GM12891 (cell line): ENCODE results near the gene KCNRG.

Experiments used
- PAX5 ChIP-seq: IDR thresholded peaks from 2 replicates; pipeline ENCODE4 v1.6.1; 2011; ENCODE audit warnings: low read length, moderate library complexity, mild to moderate bottlenecking; ENCODE audit not compliant: insufficient read depth, severe bottlenecking
- POLR2A ChIP-seq: IDR thresholded peaks from 2 replicates; pipeline ENCODE4 v1.6.1; 2011; ENCODE audit warnings: low read depth, low read length, control low read depth
- POLR2AphosphoS5 ChIP-seq: IDR thresholded peaks from 2 replicates; pipeline ENCODE4 v1.6.1; 2011; ENCODE audit warnings: low read depth, low read length, control low read depth
- POU2F2 ChIP-seq: IDR thresholded peaks from 2 replicates; pipeline ENCODE4 v1.6.1; 2011; ENCODE audit warnings: low read depth, mild to moderate bottlenecking, control low read depth, low read length, moderate library complexity
- SPI1 ChIP-seq: IDR thresholded peaks from 2 replicates; pipeline ENCODE4 v1.6.1; 2011; ENCODE audit warnings: low read depth, low read length, control low read depth
- TAF1 ChIP-seq: IDR thresholded peaks from 2 replicates; pipeline ENCODE4 v1.6.1; 2011; ENCODE audit warnings: low read depth, low read length, control low read depth

DNA sequence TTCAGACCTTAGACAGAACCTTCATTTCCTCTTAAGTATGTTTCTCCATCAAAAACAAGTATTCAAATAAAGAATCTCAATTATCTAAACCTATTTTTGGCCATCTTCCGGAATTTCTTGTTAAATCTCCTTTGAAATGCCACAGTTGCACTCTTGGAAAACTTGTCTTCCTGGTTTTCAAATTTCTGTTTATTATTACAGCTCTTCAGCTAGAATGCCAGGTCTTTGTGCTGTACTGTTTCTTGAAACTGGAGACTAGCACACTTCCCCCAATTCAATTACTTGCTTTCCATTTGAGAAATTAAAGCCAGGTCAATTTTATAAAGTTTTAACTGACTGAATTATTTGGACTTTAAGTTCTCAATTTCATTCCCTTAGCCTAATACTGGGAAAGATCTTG lies 10.2 kb downstream of the KCNRG start:
- TF ChIP-seq POLR2A (no peak), TAF1 (no peak), POLR2AphosphoS5 (no peak), POU2F2 (no peak), PAX5 (no peak), SPI1 (no peak)
